Lower leg skin (tissue), 3 donors: Measurements from ENCODE around the gene TTC22.

Experiments
- CTCF ChIP-seq, 3 donors: fragments of 450-650 bp; IDR thresholded peaks; one replicate each; pipeline ENCODE4 v1.5.1; 2016; ENCODE audit warnings: antibody characterized with exemption in 3 of 3, mild to moderate bottlenecking in 3 of 3, moderate library complexity in 2 of 3
- POLR2A ChIP-seq, 2 donors: fragments of 450-650 bp; IDR thresholded peaks; one replicate each; pipeline ENCODE4 v1.6.1; 2016 to 2017; ENCODE audit warnings: antibody characterized with exemption in 2 of 2, mild to moderate bottlenecking in 1 of 2, moderate library complexity in 1 of 2

GRCh38 chr1:54742282-54742681 lies 58.8 kb downstream of the TTC22 start:
- TF ChIP-seq CTCF (IDR thresholded peaks at IDR 0.05) (no peak), POLR2A (IDR thresholded peaks at IDR 0.05) (no peak)
